ENCODE data around the gene APLP1. TPM values are rescaled to one million over a fixed set of nuclear protein-coding genes. Genes with fewer than 3 reads are reported as not detected.

APLP1 gene
- total and polyA plus RNA-seq, 9 donors, result 0.55 to 10.1 (median 1.6) TPM

- no peak overlapping the region for H3K4me3 ChIP-seq
- TF ChIP-seq CTCF (IDR thresholded peaks at IDR 0.05), result no peak
- TF ChIP-seq POLR2A (IDR thresholded peaks at IDR 0.05), result no peak
- no peak for TF ChIP-seq EP300 (IDR thresholded peaks at IDR 0.05)
- H3K36me3 ChIP-seq, result no peaks in the 10 kb centered on the region
- WGBS, 3 donors, result 83 to 88% (median 87%) methylated on average over 4 of the region's 4 CpGs
- H3K4me1 ChIP-seq (ENCODE audit: insufficient read depth), result peaks cover 2% of the 10 kb centered on the region
- no peak for DNase-seq
- H3K27me3 ChIP-seq, result no peaks in the 10 kb centered on the region
- H3K27ac ChIP-seq, result no peak overlapping the region
- intact Hi-C loops (cut with DNase I), result no loop called here
- peaks cover 0 to 5% of the 10 kb centered on the region in 2 donors for H3K9me3 ChIP-seq
Observed at GRCh38 chr19:35842666-35843272, 25.6 kb upstream of the APLP1 start.

GRCh38 chr19:35843676-35844481 is 24.5 kb upstream of the APLP1 start:
- no peaks in the 10 kb centered on the region for H3K27me3 ChIP-seq
- DNase-seq, result no peak
- no peak overlapping the region for H3K27ac ChIP-seq
- peaks cover 2% of the 10 kb centered on the region for H3K4me1 ChIP-seq (ENCODE audit: insufficient read depth)
- no peaks in the 10 kb centered on the region for H3K36me3 ChIP-seq
- no peak overlapping the region for H3K4me3 ChIP-seq
- intact Hi-C loops (cut with DNase I), result no loop called here
- H3K9me3 ChIP-seq, result peaks cover 0 to 5% of the 10 kb centered on the region in 2 donors
- WGBS, 3 donors, result 5 to 6% (median 6%) methylated on average over 40 to 42 of the region's 42 CpGs
- no peak for TF ChIP-seq POLR2A (IDR thresholded peaks at IDR 0.05)
- TF ChIP-seq EP300 (IDR thresholded peaks at IDR 0.05), result no peak
- no peak for TF ChIP-seq CTCF (IDR thresholded peaks at IDR 0.05)

GRCh38 chr19:35844482-35845214 is 23.7 kb upstream of the APLP1 start:
- Histone ChIP-seq H3K27ac (no peak overlapping the region), H3K4me3 (no peak overlapping the region), H3K9me3 (peaks cover 0 to 5% of the 10 kb centered on the region in 2 donors), H3K4me1 (ENCODE audit: insufficient read depth) (peaks cover 2% of the 10 kb centered on the region), H3K36me3 (no peaks in the 10 kb centered on the region), H3K27me3 (no peaks in the 10 kb centered on the region)
- no peak for TF ChIP-seq POLR2A (IDR thresholded peaks at IDR 0.05)
- no peak for TF ChIP-seq EP300 (IDR thresholded peaks at IDR 0.05)
- no peak for TF ChIP-seq CTCF (IDR thresholded peaks at IDR 0.05)
- WGBS, 3 donors, result 51 to 54% (median 53%) methylated on average over 16 of the region's 16 CpGs
- DNase-seq, result no peak
- intact Hi-C loops (cut with DNase I), result no loop called here

GRCh38 chr19:35845215-35846037 is 22.9 kb upstream of the APLP1 start:
- H3K4me1 ChIP-seq (ENCODE audit: insufficient read depth), result peaks cover 2% of the 10 kb centered on the region
- intact Hi-C loops (cut with DNase I), result no loop called here
- H3K27me3 ChIP-seq, result no peaks in the 10 kb centered on the region
- WGBS, 3 donors, result 1 to 5% (median 3%) methylated on average over 47 to 63 of the region's 63 CpGs
- no peak for DNase-seq
- H3K4me3 ChIP-seq, result no peak overlapping the region
- H3K27ac ChIP-seq, result no peak overlapping the region
- TF ChIP-seq EP300 (IDR thresholded peaks at IDR 0.05) (no peak), POLR2A (IDR thresholded peaks at IDR 0.05) (no peak), CTCF (IDR thresholded peaks at IDR 0.05) (no peak)
- H3K36me3 ChIP-seq, result no peaks in the 10 kb centered on the region
- peaks cover 0 to 5% of the 10 kb centered on the region in 2 donors for H3K9me3 ChIP-seq

Measured in ovary (tissue), 9 donors.